Effector memory CD8-positive, alpha-beta T cell (primary cell): Measurements from ENCODE around the gene HSFX2.
"Not testable (repeated sequence)": the region's sequence is repeated elsewhere in the genome, so short reads cannot be mapped to it uniquely, and the experiment has no call there.

ENCODE experiments used
- ATAC-seq: fragments of 150-1000 bp; cut with Tn5 transposase; replicated peaks from 2 replicates; pipeline ENCODE4 v1.10.0; 2021; ENCODE audit warnings: mild to moderate bottlenecking, moderate library complexity
- DNase-seq, 3 experiments: peaks; one replicate each; pipeline ENCODE4 v3.0.0; 2021
- H3K27ac Mint-ChIP-seq, 2 donors: one replicate each; pipeline ENCODE4 v1.8.0; 2022; ENCODE audit warnings: mild to moderate bottlenecking in 2 of 2, mixed read lengths in 2 of 2, moderate library complexity in 2 of 2
- H3K27me3 Mint-ChIP-seq, 2 donors: one replicate each; pipeline ENCODE4 v1.8.0; 2022; ENCODE audit warnings: mixed read lengths in 2 of 2
- H3K36me3 Mint-ChIP-seq: one replicate; pipeline ENCODE4 v1.8.0; 2022; ENCODE audit warnings: mild to moderate bottlenecking, moderate library complexity, mixed read lengths; ENCODE audit not compliant: insufficient read depth
- H3K4me1 Mint-ChIP-seq, 2 donors: one replicate each; pipeline ENCODE4 v1.8.0; 2022; ENCODE audit warnings: low read depth in 2 of 2, mixed read lengths in 2 of 2
- H3K4me3 Mint-ChIP-seq, 2 donors: one replicate each; pipeline ENCODE4 v1.8.0; 2022; ENCODE audit warnings: mild to moderate bottlenecking in 2 of 2, mixed read lengths in 2 of 2, moderate library complexity in 2 of 2
- H3K9me3 Mint-ChIP-seq, 2 donors: one replicate each; pipeline ENCODE4 v1.8.0; 2022; ENCODE audit warnings: mixed read lengths in 2 of 2

The HSFX2 gene

GRCh38 chrX:149619662-149620061 is 24.5 kb upstream of the HSFX2 start:
- not testable (repeated sequence) for H3K27ac Mint-ChIP-seq, DNase-seq, H3K4me3 Mint-ChIP-seq, H3K36me3 Mint-ChIP-seq, H3K27me3 Mint-ChIP-seq, ATAC-seq, H3K9me3 Mint-ChIP-seq
- peaks cover 4 to 19% of the 10 kb centered on the region in 2 donors for H3K4me1 Mint-ChIP-seq

- DNase-seq (no peak), ATAC-seq (no peak)
- Mint-ChIP-seq H3K36me3 (peaks cover 3% of the 10 kb centered on the region), H3K27ac (no peak overlapping the region), H3K27me3 (no peaks in the 10 kb centered on the region), H3K4me3 (no peak overlapping the region), H3K4me1 (peaks cover 4 to 22% of the 10 kb centered on the region in 2 donors), H3K9me3 (no peaks in the 10 kb centered on the region)
Measured at GRCh38 chrX:149618871-149619270, 23.8 kb upstream of the HSFX2 start.

- peaks cover 8 to 29% of the 10 kb centered on the region in 2 donors for H3K4me1 Mint-ChIP-seq
- ATAC-seq (no peak), DNase-seq (no peak)
- peak overlapping the region; percentile 25 to 55 for H3K27ac Mint-ChIP-seq
- no peak overlapping the region for H3K4me3 Mint-ChIP-seq
- no peaks in the 10 kb centered on the region for H3K27me3 Mint-ChIP-seq
- no peaks in the 10 kb centered on the region for H3K9me3 Mint-ChIP-seq
- H3K36me3 Mint-ChIP-seq: peaks cover 4% of the 10 kb centered on the region
Measured at GRCh38 chrX:149611623-149612175, 16.6 kb upstream of the HSFX2 start.

- H3K4me1 Mint-ChIP-seq: peaks cover 6 to 25% of the 10 kb centered on the region in 2 donors
- H3K36me3 Mint-ChIP-seq: peaks cover 9% of the 10 kb centered on the region
- no peak overlapping the region for H3K4me3 Mint-ChIP-seq
- H3K27ac Mint-ChIP-seq: no peak overlapping the region
- ATAC-seq (no peak), DNase-seq (no peak)
- no peaks in the 10 kb centered on the region for H3K9me3 Mint-ChIP-seq
- H3K27me3 Mint-ChIP-seq: no peaks in the 10 kb centered on the region
Measured at GRCh38 chrX:149610511-149610910, 15.4 kb upstream of the HSFX2 start.

GRCh38 chrX:149607699-149608098 is 12.6 kb upstream of the HSFX2 start:
- Mint-ChIP-seq H3K27ac (no peak overlapping the region), H3K4me3 (no peak overlapping the region), H3K9me3 (no peaks in the 10 kb centered on the region), H3K27me3 (no peaks in the 10 kb centered on the region), H3K36me3 (peaks cover 9% of the 10 kb centered on the region), H3K4me1 (peaks cover 6 to 20% of the 10 kb centered on the region in 2 donors)
- DNase-seq (no peak), ATAC-seq (no peak)

GRCh38 chrX:149605248-149605885 is 10.3 kb upstream of the HSFX2 start:
- Mint-ChIP-seq H3K4me1 (peaks cover 3 to 12% of the 10 kb centered on the region in 2 donors), H3K36me3 (peaks cover 12% of the 10 kb centered on the region), H3K27ac (peak overlapping the region in 1 of 2 donors; percentile 81)
- not testable (repeated sequence) for H3K4me3 Mint-ChIP-seq, DNase-seq, ATAC-seq, H3K9me3 Mint-ChIP-seq, H3K27me3 Mint-ChIP-seq

- DNase-seq, H3K27ac Mint-ChIP-seq, H3K9me3 Mint-ChIP-seq, H3K4me3 Mint-ChIP-seq, ATAC-seq, H3K36me3 Mint-ChIP-seq, H3K4me1 Mint-ChIP-seq, H3K27me3 Mint-ChIP-seq: not testable (repeated sequence)
Measured at GRCh38 chrX:149598603-149599002, 3.5 kb upstream of the HSFX2 start.

- H3K27me3 Mint-ChIP-seq, H3K27ac Mint-ChIP-seq, DNase-seq, H3K36me3 Mint-ChIP-seq, H3K9me3 Mint-ChIP-seq, H3K4me3 Mint-ChIP-seq, ATAC-seq, H3K4me1 Mint-ChIP-seq: not testable (repeated sequence)
Measured at GRCh38 chrX:149595943-149596342, 829 bp upstream of the HSFX2 start.

GRCh38 chrX:149590993-149591392 is 4.1 kb downstream of the HSFX2 start:
- DNase-seq, H3K9me3 Mint-ChIP-seq, H3K4me3 Mint-ChIP-seq, H3K4me1 Mint-ChIP-seq, H3K36me3 Mint-ChIP-seq, H3K27me3 Mint-ChIP-seq, H3K27ac Mint-ChIP-seq, ATAC-seq: not testable (repeated sequence)

GRCh38 chrX:149587359-149587758 is 7.8 kb downstream of the HSFX2 start, which contains the start of gene MAGEA9B:
Gene MAGEA9B (minus strand): TSS chrX:149587459. CDS start chrX:149583179, 4,280 bp downstream.
- not testable (repeated sequence) for ATAC-seq, H3K36me3 Mint-ChIP-seq, H3K9me3 Mint-ChIP-seq, H3K27me3 Mint-ChIP-seq, H3K27ac Mint-ChIP-seq, H3K4me3 Mint-ChIP-seq, DNase-seq, H3K4me1 Mint-ChIP-seq

- not testable (repeated sequence) for H3K4me3 Mint-ChIP-seq, H3K4me1 Mint-ChIP-seq, DNase-seq, H3K27me3 Mint-ChIP-seq, H3K27ac Mint-ChIP-seq, H3K36me3 Mint-ChIP-seq, ATAC-seq, H3K9me3 Mint-ChIP-seq
Measured at GRCh38 chrX:149585631-149586030, 9.5 kb downstream of the HSFX2 start.

- H3K27ac Mint-ChIP-seq, H3K4me1 Mint-ChIP-seq, H3K4me3 Mint-ChIP-seq, DNase-seq, H3K9me3 Mint-ChIP-seq, H3K27me3 Mint-ChIP-seq, H3K36me3 Mint-ChIP-seq: not testable (repeated sequence)
- peak; percentile 58 for ATAC-seq
Measured at GRCh38 chrX:149573456-149573855, 21.7 kb downstream of the HSFX2 start.

GRCh38 chrX:149572743-149573142 is 22.4 kb downstream of the HSFX2 start:
- no peaks in the 10 kb centered on the region for H3K4me1 Mint-ChIP-seq
- no peaks in the 10 kb centered on the region for H3K27me3 Mint-ChIP-seq
- ATAC-seq (no peak), DNase-seq (no peak)
- no peak overlapping the region for H3K27ac Mint-ChIP-seq
- H3K9me3 Mint-ChIP-seq: no peaks in the 10 kb centered on the region
- H3K36me3 Mint-ChIP-seq: no peaks in the 10 kb centered on the region
- no peak overlapping the region for H3K4me3 Mint-ChIP-seq

- no peak overlapping the region for H3K4me3 Mint-ChIP-seq
- DNase-seq (no peak), ATAC-seq (no peak)
- no peaks in the 10 kb centered on the region for H3K4me1 Mint-ChIP-seq
- no peaks in the 10 kb centered on the region for H3K27me3 Mint-ChIP-seq
- H3K36me3 Mint-ChIP-seq: no peaks in the 10 kb centered on the region
- no peaks in the 10 kb centered on the region for H3K9me3 Mint-ChIP-seq
- H3K27ac Mint-ChIP-seq: no peak overlapping the region
Measured at GRCh38 chrX:149571770-149572169, 23.3 kb downstream of the HSFX2 start.
